Dendritic cell treated with granulocyte-macrophage colony-stimulating factor and Interleukin-4, amounts not matched to agents 40 ng/mL and 50 ng/mL, for 4 days (primary cell): ENCODE data around the gene LDAF1.
"Not testable (repeated sequence)": the region's sequence is repeated elsewhere in the genome, so short reads cannot be mapped to it uniquely, and the experiment has no call there.

Experiments used
- H3K27ac Mint-ChIP-seq: one replicate; pipeline ENCODE4 v1.8.0; 2022; ENCODE audit warnings: mild to moderate bottlenecking, mixed read lengths
- H3K27me3 Mint-ChIP-seq: one replicate; pipeline ENCODE4 v1.8.0; 2022; ENCODE audit warnings: mild to moderate bottlenecking, mixed read lengths
- H3K36me3 Mint-ChIP-seq: one replicate; pipeline ENCODE4 v1.8.0; 2022; ENCODE audit warnings: low read depth, mixed read lengths
- H3K4me1 Mint-ChIP-seq: one replicate; pipeline ENCODE4 v1.8.0; 2022; ENCODE audit warnings: low read depth, mixed read lengths
- H3K4me3 Mint-ChIP-seq: one replicate; pipeline ENCODE4 v1.8.0; 2022; ENCODE audit warnings: mild to moderate bottlenecking, moderate library complexity, mixed read lengths
- H3K9me3 Mint-ChIP-seq: one replicate; pipeline ENCODE4 v1.8.0; 2022; ENCODE audit warnings: mixed read lengths
- intact Hi-C: fragments of 100-400 bp; cut with micrococcal nuclease; formaldehyde crosslinking; loops from one replicate; pipeline ENCODE4 v1.15.0; 2022

The LDAF1 gene

GRCh38 chr16:21158208-21159110 lies at the start of gene LDAF1:
TSS of gene LDAF1 (plus strand) at chr16:21158674. CDS start at chr16:21161183, 2,509 bp downstream.
- H3K36me3 Mint-ChIP-seq = peaks cover 36% of the 10 kb centered on the region
- peak within 1 kb of the TSS; percentile 91 for H3K4me3 Mint-ChIP-seq
- intact Hi-C loops = loop anchor here (2.0 kb wide), 1 partner anchor 142 kb away; no protein-coding TSS in a partner anchor
- H3K9me3 Mint-ChIP-seq = no peaks in the 10 kb centered on the region
- H3K27me3 Mint-ChIP-seq = peaks cover 2% of the 10 kb centered on the region
- H3K4me1 Mint-ChIP-seq = peaks cover 19% of the 10 kb centered on the region
- peak within 1 kb of the TSS; percentile 80 for H3K27ac Mint-ChIP-seq

- intact Hi-C loops, H3K27me3 Mint-ChIP-seq, H3K4me1 Mint-ChIP-seq, H3K27ac Mint-ChIP-seq, H3K4me3 Mint-ChIP-seq, H3K36me3 Mint-ChIP-seq: not testable (repeated sequence)
- H3K9me3 Mint-ChIP-seq = peaks cover 33% of the 10 kb centered on the region
These were observed 42.9 kb upstream of the LDAF1 start for GRCh38 chr16:21115551-21115950.

GRCh38 chr16:21116148-21116693 lies 42.3 kb upstream of the LDAF1 start:
- Mint-ChIP-seq H3K27ac (no peak overlapping the region), H3K4me3 (no peak overlapping the region), H3K36me3 (no peaks in the 10 kb centered on the region), H3K4me1 (peaks cover 5% of the 10 kb centered on the region), H3K27me3 (no peaks in the 10 kb centered on the region), H3K9me3 (peaks cover 33% of the 10 kb centered on the region)
- intact Hi-C loops = no loop called here

- H3K27me3 Mint-ChIP-seq = no peaks in the 10 kb centered on the region
- H3K4me3 Mint-ChIP-seq = no peak overlapping the region
- no peaks in the 10 kb centered on the region for H3K36me3 Mint-ChIP-seq
- peaks cover 3% of the 10 kb centered on the region for H3K4me1 Mint-ChIP-seq
- H3K9me3 Mint-ChIP-seq = peaks cover 33% of the 10 kb centered on the region
- intact Hi-C loops = no loop called here
- H3K27ac Mint-ChIP-seq = no peak overlapping the region
These were observed 40.9 kb upstream of the LDAF1 start for GRCh38 chr16:21117567-21117966.

- H3K4me3 Mint-ChIP-seq = no peak overlapping the region
- H3K4me1 Mint-ChIP-seq = peaks cover 11% of the 10 kb centered on the region
- H3K27me3 Mint-ChIP-seq = no peaks in the 10 kb centered on the region
- no peak overlapping the region for H3K27ac Mint-ChIP-seq
- H3K36me3 Mint-ChIP-seq = no peaks in the 10 kb centered on the region
- H3K9me3 Mint-ChIP-seq = peaks cover 32% of the 10 kb centered on the region
- intact Hi-C loops = no loop called here
These were observed 37.4 kb upstream of the LDAF1 start for GRCh38 chr16:21120976-21121520.

GRCh38 chr16:21125191-21125590 lies 33.3 kb upstream of the LDAF1 start:
- no peak overlapping the region for H3K4me3 Mint-ChIP-seq
- H3K27ac Mint-ChIP-seq = no peak overlapping the region
- H3K4me1 Mint-ChIP-seq = peaks cover 11% of the 10 kb centered on the region
- intact Hi-C loops = no loop called here
- no peaks in the 10 kb centered on the region for H3K36me3 Mint-ChIP-seq
- H3K9me3 Mint-ChIP-seq = no peaks in the 10 kb centered on the region
- H3K27me3 Mint-ChIP-seq = peaks cover 3% of the 10 kb centered on the region

- Mint-ChIP-seq H3K4me1 (peaks cover 11% of the 10 kb centered on the region), H3K36me3 (no peaks in the 10 kb centered on the region), H3K27me3 (peaks cover 6% of the 10 kb centered on the region), H3K4me3 (no peak overlapping the region), H3K27ac (no peak overlapping the region), H3K9me3 (no peaks in the 10 kb centered on the region)
- intact Hi-C loops = no loop called here
These were observed 32.0 kb upstream of the LDAF1 start for GRCh38 chr16:21126518-21126917.

GRCh38 chr16:21128991-21129390 lies 29.5 kb upstream of the LDAF1 start:
- Mint-ChIP-seq H3K36me3 (no peaks in the 10 kb centered on the region), H3K9me3 (no peaks in the 10 kb centered on the region), H3K27me3 (peaks cover 12% of the 10 kb centered on the region), H3K27ac (no peak overlapping the region), H3K4me1 (peaks cover 3% of the 10 kb centered on the region), H3K4me3 (no peak overlapping the region)
- intact Hi-C loops = no loop called here

- Mint-ChIP-seq H3K27ac (no peak overlapping the region), H3K9me3 (no peaks in the 10 kb centered on the region), H3K36me3 (no peaks in the 10 kb centered on the region), H3K27me3 (peaks cover 12% of the 10 kb centered on the region), H3K4me1 (no peaks in the 10 kb centered on the region), H3K4me3 (no peak overlapping the region)
- intact Hi-C loops = no loop called here
These were observed 27.7 kb upstream of the LDAF1 start for GRCh38 chr16:21130811-21131210.

GRCh38 chr16:21134053-21134452 lies 24.4 kb upstream of the LDAF1 start:
- intact Hi-C loops = no loop called here
- Mint-ChIP-seq H3K27ac (no peak overlapping the region), H3K27me3 (peaks cover 12% of the 10 kb centered on the region), H3K4me3 (no peak overlapping the region), H3K4me1 (no peaks in the 10 kb centered on the region), H3K36me3 (no peaks in the 10 kb centered on the region), H3K9me3 (no peaks in the 10 kb centered on the region)

- Mint-ChIP-seq H3K4me3 (no peak overlapping the region), H3K9me3 (no peaks in the 10 kb centered on the region), H3K27ac (no peak overlapping the region), H3K4me1 (peaks cover 7% of the 10 kb centered on the region), H3K27me3 (peaks cover 38% of the 10 kb centered on the region), H3K36me3 (no peaks in the 10 kb centered on the region)
- intact Hi-C loops = no loop called here
These were observed 12.7 kb upstream of the LDAF1 start for GRCh38 chr16:21145738-21146137.

GRCh38 chr16:21150375-21151001 lies 8.0 kb upstream of the LDAF1 start, which contains the start of gene DNAH3:
TSS of gene DNAH3 (minus strand) at chr16:21150846. CDS start at chr16:21150319, 527 bp downstream.
- H3K9me3 Mint-ChIP-seq = no peaks in the 10 kb centered on the region
- H3K4me1 Mint-ChIP-seq = peaks cover 10% of the 10 kb centered on the region
- peak within 1 kb of the TSS; percentile 12 for H3K27ac Mint-ChIP-seq
- H3K27me3 Mint-ChIP-seq = peaks cover 40% of the 10 kb centered on the region
- H3K4me3 Mint-ChIP-seq = no peak within 1 kb of the TSS
- intact Hi-C loops = no loop called here
- H3K36me3 Mint-ChIP-seq = no peaks in the 10 kb centered on the region

GRCh38 chr16:21152160-21153030 lies 6.1 kb upstream of the LDAF1 start:
- intact Hi-C loops, H3K4me3 Mint-ChIP-seq, H3K9me3 Mint-ChIP-seq, H3K27ac Mint-ChIP-seq, H3K36me3 Mint-ChIP-seq: not testable (repeated sequence)
- peaks cover 10% of the 10 kb centered on the region for H3K4me1 Mint-ChIP-seq
- H3K27me3 Mint-ChIP-seq = peaks cover 27% of the 10 kb centered on the region
